HCT116 (cell line): ENCODE data around the gene KRCC1.

ENCODE experiments used
- CTCF ChIP-seq, 3 experiments: fragments of 200-600 bp in 1 of 3; sonication (generic) in 1 of 3; IDR thresholded peaks in 2 of 3; conservative IDR thresholded peaks in 1 of 3; 2 replicates each; pipeline ENCODE4 v1.5.1; 2012 to 2017; ENCODE audit warnings: low read depth in 2 of 3, low read length in 2 of 3, antibody characterized with exemption in 1 of 3, borderline replicate concordance in 1 of 3, control low read depth in 1 of 3, mild to moderate bottlenecking in 1 of 3, mixed read lengths in 1 of 3, mixed run types in 1 of 3, moderate library complexity in 1 of 3; ENCODE audit not compliant: insufficient read depth in 1 of 3
- POLR2A ChIP-seq: IDR thresholded peaks from 2 replicates; pipeline ENCODE4 v1.7.0; 2011; ENCODE audit warnings: borderline replicate concordance; ENCODE audit not compliant: insufficient read depth, insufficient read length; ENCODE audit errors: extremely low read depth
- RAD21 ChIP-seq: IDR thresholded peaks from 2 replicates; pipeline ENCODE4 v1.6.1; 2012; ENCODE audit warnings: low read depth, mild to moderate bottlenecking

GRCh38 chr2:88070055-88070454, 14.5 kb upstream of the KRCC1 start:
- no peak for TF ChIP-seq RAD21
- no peak for TF ChIP-seq CTCF (IDR thresholded peaks at IDR 0.05 in 2 of 3, conservative IDR thresholded peaks at IDR 0.05 in 1 of 3; ENCODE audit: borderline replicate concordance in 1 of 3, insufficient read depth in 1 of 3, low read depth in 2 of 3, low read length in 2 of 3)
- no peak for TF ChIP-seq POLR2A
